ENCODE results near the gene ERMN. TPM values are rescaled to one million over a fixed set of nuclear protein-coding genes. Genes with fewer than 3 reads are reported as not detected.

ERMN gene
- total RNA-seq, 4 donors from 2014 or later = under 0.01 to 0.17 TPM; not detected in 2

GRCh38 chr2:157322432-157322831 lies 3.2 kb downstream of the ERMN start:
- intact Hi-C loops (cut with DNase I) = loop anchor here (10.0 kb wide), 1 partner anchor 692 kb away; no protein-coding TSS in a partner anchor
- 93% methylated on average over 4 of the region's 4 CpGs for WGBS
- H3K4me3 ChIP-seq = no peak overlapping the region
- H3K9me3 ChIP-seq = no peaks in the 10 kb centered on the region
- H3K27ac ChIP-seq (replicated peaks in 1 of 4) = no peak overlapping the region
- peaks cover 0 to 1% (median 0%) of the 10 kb centered on the region in 4 donors for H3K4me1 ChIP-seq
- no peak for DNase-seq (ENCODE audit: extremely low spot score)
- no peak for TF ChIP-seq POLR2AphosphoS5 (IDR thresholded peaks at IDR 0.05)
- TF ChIP-seq POLR2A (IDR thresholded peaks at IDR 0.05; ENCODE audit: low read depth) = no peak
- TF ChIP-seq EP300 (IDR thresholded peaks at IDR 0.05) = no peak
- TF ChIP-seq, protein P1, sequence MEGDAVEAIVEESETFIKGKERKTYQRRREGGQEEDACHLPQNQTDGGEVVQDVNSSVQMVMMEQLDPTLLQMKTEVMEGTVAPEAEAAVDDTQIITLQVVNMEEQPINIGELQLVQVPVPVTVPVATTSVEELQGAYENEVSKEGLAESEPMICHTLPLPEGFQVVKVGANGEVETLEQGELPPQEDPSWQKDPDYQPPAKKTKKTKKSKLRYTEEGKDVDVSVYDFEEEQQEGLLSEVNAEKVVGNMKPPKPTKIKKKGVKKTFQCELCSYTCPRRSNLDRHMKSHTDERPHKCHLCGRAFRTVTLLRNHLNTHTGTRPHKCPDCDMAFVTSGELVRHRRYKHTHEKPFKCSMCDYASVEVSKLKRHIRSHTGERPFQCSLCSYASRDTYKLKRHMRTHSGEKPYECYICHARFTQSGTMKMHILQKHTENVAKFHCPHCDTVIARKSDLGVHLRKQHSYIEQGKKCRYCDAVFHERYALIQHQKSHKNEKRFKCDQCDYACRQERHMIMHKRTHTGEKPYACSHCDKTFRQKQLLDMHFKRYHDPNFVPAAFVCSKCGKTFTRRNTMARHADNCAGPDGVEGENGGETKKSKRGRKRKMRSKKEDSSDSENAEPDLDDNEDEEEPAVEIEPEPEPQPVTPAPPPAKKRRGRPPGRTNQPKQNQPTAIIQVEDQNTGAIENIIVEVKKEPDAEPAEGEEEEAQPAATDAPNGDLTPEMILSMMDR (IDR thresholded peaks at IDR 0.05) = no peak
- no peaks in the 10 kb centered on the region for H3K36me3 ChIP-seq
- no peaks in the 10 kb centered on the region for H3K27me3 ChIP-seq

- no peak for DNase-seq (ENCODE audit: extremely low spot score)
- no peaks in the 10 kb centered on the region for H3K9me3 ChIP-seq
- H3K36me3 ChIP-seq = no peaks in the 10 kb centered on the region
- no peak overlapping the region for H3K4me3 ChIP-seq
- no peaks in the 10 kb centered on the region for H3K4me1 ChIP-seq
- no peak overlapping the region for H3K27ac ChIP-seq (replicated peaks in 1 of 4)
- H3K27me3 ChIP-seq = no peaks in the 10 kb centered on the region
- intact Hi-C loops (cut with DNase I) = loop anchor here (10.0 kb wide), 1 partner anchor 693 kb away; no protein-coding TSS in a partner anchor
- 85% methylated on average over 2 of the region's 2 CpGs for WGBS
- TF ChIP-seq, protein P1 (IDR thresholded peaks at IDR 0.05) = no peak
Measured at GRCh38 chr2:157321466-157321865, 4.2 kb downstream of the ERMN start.

GRCh38 chr2:157320409-157320808 lies 5.2 kb downstream of the ERMN start:
- intact Hi-C loops (cut with DNase I) = loop anchor here (10.0 kb wide), 1 partner anchor 694 kb away; no protein-coding TSS in a partner anchor
- Histone ChIP-seq H3K9me3 (no peaks in the 10 kb centered on the region), H3K4me3 (no peak overlapping the region), H3K4me1 (no peaks in the 10 kb centered on the region), H3K27me3 (no peaks in the 10 kb centered on the region), H3K27ac (replicated peaks in 1 of 4) (no peak overlapping the region), H3K36me3 (no peaks in the 10 kb centered on the region)
- TF ChIP-seq, protein P1 (IDR thresholded peaks at IDR 0.05) = no peak
- TF ChIP-seq POLR2AphosphoS5 (IDR thresholded peaks at IDR 0.05) = no peak
- TF ChIP-seq EP300 (IDR thresholded peaks at IDR 0.05) = no peak
- TF ChIP-seq POLR2A (IDR thresholded peaks at IDR 0.05; ENCODE audit: low read depth) = no peak
- no peak for DNase-seq (ENCODE audit: extremely low spot score)

- WGBS = 72% methylated on average over 2 of the region's 2 CpGs
- intact Hi-C loops (cut with DNase I) = loop anchor here (10.0 kb wide), 1 partner anchor 695 kb away; no protein-coding TSS in a partner anchor
- Histone ChIP-seq H3K27me3 (no peaks in the 10 kb centered on the region), H3K9me3 (no peaks in the 10 kb centered on the region), H3K4me1 (no peaks in the 10 kb centered on the region), H3K27ac (replicated peaks in 1 of 4) (no peak overlapping the region), H3K36me3 (no peaks in the 10 kb centered on the region), H3K4me3 (no peak overlapping the region)
- TF ChIP-seq POLR2AphosphoS5 (IDR thresholded peaks at IDR 0.05) (no peak), EP300 (IDR thresholded peaks at IDR 0.05) (no peak)
- TF ChIP-seq, protein P1 (IDR thresholded peaks at IDR 0.05) = no peak
- no peak for DNase-seq (ENCODE audit: extremely low spot score)
Measured at GRCh38 chr2:157319795-157320194, 5.8 kb downstream of the ERMN start.

- TF ChIP-seq POLR2A (IDR thresholded peaks at IDR 0.05; ENCODE audit: low read depth) = no peak
- TF ChIP-seq EP300 (IDR thresholded peaks at IDR 0.05) = no peak
- TF ChIP-seq, protein P1 (IDR thresholded peaks at IDR 0.05) = no peak
- no peak for TF ChIP-seq POLR2AphosphoS5 (IDR thresholded peaks at IDR 0.05)
- intact Hi-C loops (cut with DNase I) = no loop called here
- H3K9me3 ChIP-seq = no peaks in the 10 kb centered on the region
- H3K4me1 ChIP-seq = no peaks in the 10 kb centered on the region
- 95% methylated on average over 2 of the region's 2 CpGs for WGBS
- H3K27me3 ChIP-seq = no peaks in the 10 kb centered on the region
- H3K4me3 ChIP-seq = no peak overlapping the region
- DNase-seq (ENCODE audit: extremely low spot score) = no peak
- H3K36me3 ChIP-seq = no peaks in the 10 kb centered on the region
- no peak overlapping the region for H3K27ac ChIP-seq (replicated peaks in 1 of 4)
Measured at GRCh38 chr2:157318884-157319283, 6.7 kb downstream of the ERMN start.

Data from esophagus muscularis mucosa (tissue), 4 donors.